Thyroid gland (tissue), 4 donors: ENCODE data around the gene EBP.

Experiments used
- CTCF ChIP-seq, 6 experiments: fragments of 200-600 bp in 3 of 6; fragments of 450-650 bp in 3 of 6; sonication (generic) in 3 of 6; IDR thresholded peaks; one replicate each; pipeline ENCODE4 v1.5.1; 2016 to 2019; ENCODE audit warnings: antibody characterized with exemption in 6 of 6, mild to moderate bottlenecking in 2 of 6, inconsistent platforms in 1 of 6, moderate library complexity in 1 of 6
- POLR2A ChIP-seq, 2 donors: fragments of 450-650 bp; IDR thresholded peaks; one replicate each; pipeline ENCODE4 v1.6.1; 2017; ENCODE audit warnings: antibody characterized with exemption in 2 of 2, mild to moderate bottlenecking in 2 of 2, moderate library complexity in 1 of 2

DNA sequence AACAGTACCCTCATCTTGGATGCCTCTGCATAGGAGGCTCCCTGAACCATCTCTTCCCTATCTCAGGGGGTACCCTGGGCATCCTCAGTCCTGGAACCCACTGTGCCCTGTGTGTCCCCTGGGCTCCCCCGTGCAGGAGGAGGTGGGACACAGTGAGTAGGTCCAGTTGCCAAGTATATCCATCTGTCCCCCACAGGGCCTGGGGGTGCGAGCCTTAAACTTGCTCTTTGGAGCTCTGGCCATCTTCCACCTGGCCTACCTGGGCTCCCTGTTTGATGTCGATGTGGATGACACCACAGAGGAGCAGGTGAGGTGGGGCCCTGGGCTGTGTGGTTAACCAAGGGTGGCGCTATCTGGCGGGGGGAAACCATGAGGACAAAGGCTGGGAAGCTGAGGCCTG lies 4.6 kb upstream of the EBP start:
- TF ChIP-seq POLR2A (IDR thresholded peaks at IDR 0.05) (no peak), CTCF (IDR thresholded peaks at IDR 0.05) (no peak)
